ENCODE results near the gene COG4.

Gene COG4

DNA sequence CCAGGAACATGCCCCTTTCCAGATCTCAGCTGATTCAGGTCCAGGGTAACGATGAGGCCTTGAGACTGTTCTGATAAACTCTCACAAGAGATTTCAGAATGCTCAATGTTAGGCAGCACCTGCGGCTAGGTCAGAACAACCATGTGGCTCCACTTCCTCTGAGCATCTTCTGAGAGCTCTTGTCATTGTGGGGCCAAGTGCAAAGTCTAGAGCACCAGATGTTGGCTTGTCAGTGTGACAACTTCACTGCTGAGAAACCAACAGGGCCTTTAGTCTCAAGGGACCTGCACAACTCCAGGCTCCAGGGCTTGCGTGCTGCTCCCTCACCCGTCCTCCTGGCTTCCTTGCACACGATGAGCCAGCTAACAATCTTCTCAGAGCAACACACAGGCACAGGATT is 39.9 kb downstream of the COG4 start:
- TF ChIP-seq, protein P1, sequence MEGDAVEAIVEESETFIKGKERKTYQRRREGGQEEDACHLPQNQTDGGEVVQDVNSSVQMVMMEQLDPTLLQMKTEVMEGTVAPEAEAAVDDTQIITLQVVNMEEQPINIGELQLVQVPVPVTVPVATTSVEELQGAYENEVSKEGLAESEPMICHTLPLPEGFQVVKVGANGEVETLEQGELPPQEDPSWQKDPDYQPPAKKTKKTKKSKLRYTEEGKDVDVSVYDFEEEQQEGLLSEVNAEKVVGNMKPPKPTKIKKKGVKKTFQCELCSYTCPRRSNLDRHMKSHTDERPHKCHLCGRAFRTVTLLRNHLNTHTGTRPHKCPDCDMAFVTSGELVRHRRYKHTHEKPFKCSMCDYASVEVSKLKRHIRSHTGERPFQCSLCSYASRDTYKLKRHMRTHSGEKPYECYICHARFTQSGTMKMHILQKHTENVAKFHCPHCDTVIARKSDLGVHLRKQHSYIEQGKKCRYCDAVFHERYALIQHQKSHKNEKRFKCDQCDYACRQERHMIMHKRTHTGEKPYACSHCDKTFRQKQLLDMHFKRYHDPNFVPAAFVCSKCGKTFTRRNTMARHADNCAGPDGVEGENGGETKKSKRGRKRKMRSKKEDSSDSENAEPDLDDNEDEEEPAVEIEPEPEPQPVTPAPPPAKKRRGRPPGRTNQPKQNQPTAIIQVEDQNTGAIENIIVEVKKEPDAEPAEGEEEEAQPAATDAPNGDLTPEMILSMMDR (IDR thresholded peaks at IDR 0.05; ENCODE audit: extremely low read depth, insufficient read depth, missing control alignments), result no peak
- in situ Hi-C loops (cut with MboI; ENCODE audit: low pct_unique_long_range_greater_than_20kb, low sequenced_read_pairs, unreplicated experiment), result no loop called here
- DNase-seq (ENCODE audit: low spot score), result no peak

DNA sequence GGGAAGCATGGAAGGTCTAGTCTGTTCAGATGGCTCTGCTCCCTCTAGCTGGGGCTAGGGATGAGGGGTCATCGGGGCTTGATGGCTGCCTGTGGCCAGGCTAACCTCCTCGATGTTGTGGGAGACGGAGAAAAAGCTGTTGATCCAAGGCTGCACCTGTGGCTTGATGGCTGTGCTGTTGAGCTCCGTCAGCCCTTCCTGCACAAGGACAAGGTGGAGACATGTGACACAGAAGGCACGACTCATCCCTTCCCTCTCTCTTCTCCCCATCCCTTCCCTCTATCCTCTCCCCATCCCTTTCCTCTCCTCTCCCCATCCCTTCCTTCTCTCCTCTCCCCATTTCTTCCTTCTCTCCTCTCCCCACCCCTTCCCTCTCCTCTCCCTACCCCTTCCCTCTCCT is 40.7 kb downstream of the COG4 start:
- TF ChIP-seq, protein P1 (IDR thresholded peaks at IDR 0.05; ENCODE audit: extremely low read depth, insufficient read depth, missing control alignments), result no peak
- in situ Hi-C loops (cut with MboI; ENCODE audit: low pct_unique_long_range_greater_than_20kb, low sequenced_read_pairs, unreplicated experiment), result no loop called here
- no peak for DNase-seq (ENCODE audit: low spot score)

GRCh38 chr16:70481929-70482536 is 41.3 kb downstream of the COG4 start:
- DNase-seq (ENCODE audit: low spot score), result no peak
- TF ChIP-seq, protein P1 (IDR thresholded peaks at IDR 0.05; ENCODE audit: extremely low read depth, insufficient read depth, missing control alignments), result no peak
- in situ Hi-C loops (cut with MboI; ENCODE audit: low pct_unique_long_range_greater_than_20kb, low sequenced_read_pairs, unreplicated experiment), result no loop called here

- DNase-seq (ENCODE audit: low spot score), result no peak
- TF ChIP-seq, protein P1 (IDR thresholded peaks at IDR 0.05; ENCODE audit: extremely low read depth, insufficient read depth, missing control alignments), result no peak
- in situ Hi-C loops (cut with MboI; ENCODE audit: low pct_unique_long_range_greater_than_20kb, low sequenced_read_pairs, unreplicated experiment), result no loop called here
Measured at GRCh38 chr16:70480127-70481105, 42.9 kb downstream of the COG4 start.

DNA sequence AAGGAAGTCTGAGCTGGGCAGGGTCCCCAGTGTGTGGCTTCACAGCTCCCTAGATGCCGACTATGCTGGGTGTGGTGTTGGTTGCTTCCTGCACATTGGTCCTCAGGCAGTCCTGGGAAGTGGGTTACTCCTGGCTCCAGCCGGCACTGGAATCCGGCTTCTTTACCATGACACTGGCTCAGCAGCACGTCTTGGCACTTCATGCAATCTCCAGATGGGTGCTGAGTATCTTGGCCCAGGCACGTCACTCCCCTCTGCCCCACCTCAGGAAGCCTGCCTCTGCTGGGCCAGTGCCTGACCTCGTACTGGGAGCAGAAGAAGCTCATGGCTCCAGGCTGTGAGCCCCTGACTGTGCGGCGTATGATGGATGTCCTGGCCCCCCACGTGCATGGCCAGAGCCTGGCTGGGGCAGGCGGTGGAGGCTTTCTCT is 44.4 kb downstream of the COG4 start:
- no peak for DNase-seq (ENCODE audit: low spot score)
- in situ Hi-C loops (cut with MboI; ENCODE audit: low pct_unique_long_range_greater_than_20kb, low sequenced_read_pairs, unreplicated experiment), result no loop called here
- TF ChIP-seq, protein P1 (IDR thresholded peaks at IDR 0.05; ENCODE audit: extremely low read depth, insufficient read depth, missing control alignments), result no peak

DNA sequence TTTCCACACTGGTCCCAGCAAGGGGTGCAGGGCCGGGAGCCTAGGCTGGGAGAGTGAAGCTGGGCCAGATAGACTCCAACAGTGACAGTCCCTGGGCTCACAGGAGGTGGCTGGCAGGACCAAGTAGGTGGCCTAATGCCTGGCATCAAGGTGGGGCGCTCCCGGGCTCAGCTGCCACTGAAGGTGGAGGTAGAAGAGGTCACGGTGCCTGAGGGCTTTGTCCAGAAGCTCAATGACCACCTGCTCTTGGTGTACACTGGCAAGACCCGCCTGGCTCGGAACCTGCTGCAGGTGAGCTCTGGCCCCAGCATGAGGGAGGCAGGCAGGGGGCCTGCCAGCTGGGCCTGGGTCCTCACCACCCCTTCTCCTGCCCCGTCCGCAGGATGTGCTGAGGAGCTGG is 45.2 kb downstream of the COG4 start:
- TF ChIP-seq, protein P1 (IDR thresholded peaks at IDR 0.05; ENCODE audit: extremely low read depth, insufficient read depth, missing control alignments), result no peak
- no peak for DNase-seq (ENCODE audit: low spot score)
- in situ Hi-C loops (cut with MboI; ENCODE audit: low pct_unique_long_range_greater_than_20kb, low sequenced_read_pairs, unreplicated experiment), result no loop called here

All from GM13977 (cell line).